Liver (tissue), 3 donors: ENCODE data around the gene WDR31.

Experiments used
- ATF3 ChIP-seq: IDR thresholded peaks from 2 replicates; pipeline ENCODE4 v1.6.1; 2016; ENCODE audit warnings: antibody characterized with exemption
- CTCF ChIP-seq: fragments of 150-350 bp; IDR thresholded peaks from 2 replicates; pipeline ENCODE4 v1.5.1; 2017; ENCODE audit warnings: improper control_type of control experiment, low read depth, low read length; ENCODE audit not compliant: missing input control
- GABPA ChIP-seq, 2 donors: IDR thresholded peaks in 1 of 2; conservative IDR thresholded peaks in 1 of 2; 2 replicates each; pipeline ENCODE4 v1.6.1; 2016; ENCODE audit warnings: antibody characterized with exemption in 2 of 2, mild to moderate bottlenecking in 1 of 2, moderate library complexity in 1 of 2
- SP1 ChIP-seq: IDR thresholded peaks from 2 replicates; pipeline ENCODE4 v1.6.1; 2018; ENCODE audit warnings: antibody characterized with exemption, mild to moderate bottlenecking
- TAF1 ChIP-seq: conservative IDR thresholded peaks from 2 replicates; pipeline ENCODE4 v1.6.1; 2016; ENCODE audit warnings: antibody characterized with exemption, mild to moderate bottlenecking
- donor health status: healthy.
- donor health status: healthy.

DNA sequence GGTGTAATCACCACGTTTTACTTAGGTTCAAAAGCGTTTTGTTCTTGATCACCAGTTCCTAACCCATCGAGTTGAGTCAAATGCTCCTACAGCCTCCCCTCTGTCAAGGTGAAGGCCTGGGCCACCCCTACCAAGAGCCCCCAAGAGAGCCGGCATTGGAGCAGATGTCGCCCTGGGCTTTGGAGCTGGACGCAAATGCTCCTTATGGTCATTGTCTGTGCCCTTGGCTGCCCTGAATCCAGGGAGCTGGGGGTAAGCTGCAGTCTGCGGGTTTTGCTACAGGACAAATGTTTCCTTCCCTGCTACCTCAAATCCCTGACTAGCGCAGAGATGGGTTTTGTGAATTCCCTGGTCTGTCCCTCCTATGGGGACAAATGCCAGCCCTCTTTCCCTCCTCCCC lies 41.8 kb downstream of the WDR31 start:
- TF ChIP-seq CTCF (no peak), ATF3 (no peak), SP1 (no peak), GABPA (IDR thresholded peaks at IDR 0.05 in 1 of 2, conservative IDR thresholded peaks at IDR 0.05 in 1 of 2) (no peak), TAF1 (no peak)
